ENCODE data around the gene CAND2. TPM values are rescaled to one million over a fixed set of nuclear protein-coding genes. Genes with fewer than 3 reads are reported as not detected.

Gene CAND2
- total and polyA plus RNA-seq, 10 of the 15 experiments (the other 5 are each of a cell fraction or from before 2014, with no cell fraction given), result 0.03 to 1.9 (median 0.52) TPM

GRCh38 chr3:12869035-12869621 is 72.6 kb downstream of the CAND2 start:
- Histone ChIP-seq H3K36me3 (ENCODE audit: control insufficient read depth in 2 of 2, insufficient read depth in 2 of 2, low read length in 1 of 2) (no peaks in the 10 kb centered on the region), H3K4me3 (no peak overlapping the region), H3K4me2 (ENCODE audit: control insufficient read depth, insufficient read depth) (peak overlapping the region; percentile 85), H3K79me2 (ENCODE audit: control insufficient read depth, insufficient read depth, low read length) (no peaks in the 10 kb centered on the region), H2AFZ (ENCODE audit: control insufficient read depth, low read depth, low read length) (peak overlapping the region; percentile 19; the same call in 1 of the 2 replicates), H3K27me3 (replicated peaks in 1 of 2; ENCODE audit: control insufficient read depth in 2 of 2, insufficient read depth in 2 of 2, low read length in 1 of 2) (no peaks in the 10 kb centered on the region; a peak in 1 of 4 replicates), H3K9ac (ENCODE audit: control insufficient read depth, insufficient read depth, low read length) (no peak overlapping the region), H3K9me3 (replicated peaks; ENCODE audit: control insufficient read depth, insufficient read depth, low read length) (no peaks in the 10 kb centered on the region; the same call in 2 of the 3 replicates), H4K20me1 (ENCODE audit: control insufficient read depth, insufficient read depth) (no peaks in the 10 kb centered on the region), H3K4me1 (ENCODE audit: control insufficient read depth, insufficient read depth, low read length) (peaks cover 28% of the 10 kb centered on the region), H3K27ac (ENCODE audit: control insufficient read depth, insufficient read depth) (no peak overlapping the region)
- ATAC-seq (peak; percentile 82), DNase-seq (ENCODE audit: low read depth, low spot score) (no peak), FAIRE-seq (no peak)
- ChIA-PET SMC1A (ENCODE audit: uncharacterized antibody, unreplicated experiment) (interaction anchor here (1.7 to 6.7 kb wide), 2 partner anchors 20 to 126 kb away, joined by 5 to 103 read pairs; no protein-coding TSS in a partner anchor), POLR2A (interaction anchor here (2.8 kb wide), 1 partner anchor 21 kb away, joined by 7 read pairs; no protein-coding TSS in a partner anchor), CTCF (interaction anchor here (1.0 to 15.3 kb wide), 6 partner anchors 20 to 163 kb away, joined by 3 to 271 read pairs (median 4); partner anchors contain the start of gene RPL32), RAD21 (ENCODE audit: unreplicated experiment) (interaction anchor here (0.6 to 1.5 kb wide), 2 partner anchors 9 to 21 kb away, joined by 3 read pairs; no protein-coding TSS in a partner anchor)
- 1% methylated on average over 13 of the region's 28 CpGs for WGBS (ENCODE audit: insufficient coverage, insufficient replicate concordance, low lambda C conversion rate, missing lambda C conversion rate)
- TF ChIP-seq, protein P1, sequence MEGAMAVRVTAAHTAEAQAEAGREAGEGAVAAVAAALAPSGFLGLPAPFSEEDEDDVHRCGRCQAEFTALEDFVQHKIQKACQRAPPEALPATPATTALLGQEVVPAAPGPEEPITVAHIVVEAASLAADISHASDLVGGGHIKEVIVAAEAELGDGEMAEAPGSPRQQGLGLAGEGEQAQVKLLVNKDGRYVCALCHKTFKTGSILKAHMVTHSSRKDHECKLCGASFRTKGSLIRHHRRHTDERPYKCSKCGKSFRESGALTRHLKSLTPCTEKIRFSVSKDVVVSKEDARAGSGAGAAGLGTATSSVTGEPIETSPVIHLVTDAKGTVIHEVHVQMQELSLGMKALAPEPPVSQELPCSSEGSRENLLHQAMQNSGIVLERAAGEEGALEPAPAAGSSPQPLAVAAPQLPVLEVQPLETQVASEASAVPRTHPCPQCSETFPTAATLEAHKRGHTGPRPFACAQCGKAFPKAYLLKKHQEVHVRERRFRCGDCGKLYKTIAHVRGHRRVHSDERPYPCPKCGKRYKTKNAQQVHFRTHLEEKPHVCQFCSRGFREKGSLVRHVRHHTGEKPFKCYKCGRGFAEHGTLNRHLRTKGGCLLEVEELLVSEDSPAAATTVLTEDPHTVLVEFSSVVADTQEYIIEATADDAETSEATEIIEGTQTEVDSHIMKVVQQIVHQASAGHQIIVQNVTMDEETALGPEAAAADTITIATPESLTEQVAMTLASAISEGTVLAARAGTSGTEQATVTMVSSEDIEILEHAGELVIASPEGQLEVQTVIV (IDR thresholded peaks at IDR 0.05; ENCODE audit: borderline replicate concordance, partially characterized antibody), result no peak
- TF ChIP-seq MTA3 (IDR thresholded peaks at IDR 0.05; ENCODE audit: borderline replicate concordance, low read length) (no peak), TCF3 (IDR thresholded peaks at IDR 0.05; ENCODE audit: borderline replicate concordance, insufficient read depth, low read depth, low read length) (0 out of 2 replicates have a peak, but pooled peaks have one; percentile 56), TAF1 (IDR thresholded peaks at IDR 0.05; ENCODE audit: borderline replicate concordance, low read depth, low read length) (no peak)
- in situ Hi-C loops (cut with MboI) (no loop called here), intact Hi-C loops (cut with micrococcal nuclease; ENCODE audit: unreplicated experiment) (loop anchor here (10.0 kb wide), 1 partner anchor 116 kb away; no protein-coding TSS in a partner anchor)
- BruUV-seq (replicated peaks), result no TSS peak

Data from GM12878 (cell line).